NCI-H1092 treated with DMSO at 0.1 percent for 48 hours (cell line): ENCODE results near the gene C13orf46.
"Not testable (repeated sequence)": the region's sequence is repeated elsewhere in the genome, so short reads cannot be mapped to it uniquely, and the experiment has no call there.

Experiments
- DNase-seq: peaks from one replicate; lab custom pipeline; 2025; lab: John Stamatoyannopoulos, UW

Gene C13orf46

DNA sequence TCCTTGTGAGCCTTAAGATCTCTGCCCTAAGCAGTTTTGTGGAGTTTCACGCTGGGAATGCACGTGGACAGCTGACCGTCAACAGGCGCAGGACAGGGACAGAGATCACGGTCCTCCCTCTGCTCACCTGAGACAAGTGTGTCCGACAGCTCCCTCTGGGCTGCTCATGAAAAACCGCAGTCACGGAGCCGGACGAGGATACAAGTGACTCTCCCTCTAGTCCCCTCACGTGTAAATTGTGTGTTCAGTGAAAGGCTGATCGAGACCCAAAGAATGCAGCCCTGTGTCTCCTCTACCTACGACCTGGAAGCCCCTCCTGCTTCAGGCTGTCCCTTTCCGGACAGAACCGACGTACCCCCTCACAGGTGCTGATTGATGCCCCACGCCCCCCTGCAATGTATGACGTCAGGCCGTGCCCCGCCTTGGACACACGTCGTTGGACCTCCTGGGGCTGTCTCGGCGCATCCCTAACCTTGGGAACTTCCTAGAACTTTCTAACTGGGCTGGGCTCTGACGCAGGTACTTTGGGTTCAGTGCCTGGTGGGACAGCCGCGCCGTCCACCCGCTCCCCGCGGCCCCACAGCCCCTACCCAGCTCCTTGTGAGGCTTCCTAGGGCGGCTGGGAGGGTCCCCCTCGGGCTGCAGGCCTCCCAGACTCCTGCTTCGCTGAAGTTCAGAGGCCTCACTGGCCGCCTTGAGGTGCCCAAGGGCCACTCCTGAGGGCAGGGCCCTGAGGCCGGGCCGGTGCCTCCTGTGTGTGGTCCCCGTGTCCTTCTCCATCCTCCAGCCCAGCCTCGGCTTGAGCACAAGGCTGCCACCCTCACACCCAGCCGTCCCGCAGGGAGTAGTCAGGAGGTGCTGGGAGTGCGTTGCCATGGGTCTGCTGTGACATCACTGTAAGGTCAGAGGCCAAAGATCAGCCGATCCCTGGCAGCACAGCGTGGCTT, at the start of gene C13orf46:
TSS of gene C13orf46 (minus strand) at position 859 of the 947 bp plus-strand sequence. CDS start at position 780, 79 bp downstream.
- DNase-seq: no peak

DNA sequence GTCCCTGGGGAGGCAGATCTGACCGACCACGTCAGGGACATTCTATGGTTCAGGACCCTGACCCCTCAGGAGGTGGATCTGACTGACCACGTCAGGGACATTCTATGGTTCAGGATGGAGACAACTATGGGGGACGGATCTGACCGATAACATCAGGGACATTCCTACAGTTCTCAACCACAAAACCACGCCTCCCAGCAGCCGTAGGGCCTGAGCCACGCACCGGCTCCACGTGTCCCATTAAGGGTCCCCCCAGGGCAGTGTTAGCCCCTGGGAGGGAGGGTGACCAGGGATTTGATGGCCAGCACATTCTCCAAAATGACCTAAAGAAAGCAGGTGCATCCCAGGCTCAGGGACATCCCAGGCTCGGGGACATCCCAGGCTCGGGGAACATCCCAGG, 49.0 kb upstream of the C13orf46 start:
- no peak for DNase-seq

DNA sequence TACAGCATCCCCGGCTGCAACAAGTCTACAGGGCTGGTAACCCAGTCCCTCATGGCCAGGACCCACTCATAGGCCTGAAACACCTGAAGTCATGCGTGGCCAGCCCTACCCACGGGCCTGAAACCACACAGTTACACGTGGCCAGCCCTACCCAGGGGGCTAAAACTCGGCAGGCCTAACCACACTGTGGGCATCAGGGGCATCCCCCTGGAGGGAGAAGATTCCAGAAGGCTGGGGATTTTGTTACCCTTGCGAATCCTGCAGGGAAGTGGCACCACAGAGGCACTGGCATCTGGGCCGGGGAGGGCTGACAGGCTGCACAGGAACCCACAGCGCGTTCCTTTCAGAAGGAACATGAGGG, 48.4 kb upstream of the C13orf46 start:
- DNase-seq: no peak

DNA sequence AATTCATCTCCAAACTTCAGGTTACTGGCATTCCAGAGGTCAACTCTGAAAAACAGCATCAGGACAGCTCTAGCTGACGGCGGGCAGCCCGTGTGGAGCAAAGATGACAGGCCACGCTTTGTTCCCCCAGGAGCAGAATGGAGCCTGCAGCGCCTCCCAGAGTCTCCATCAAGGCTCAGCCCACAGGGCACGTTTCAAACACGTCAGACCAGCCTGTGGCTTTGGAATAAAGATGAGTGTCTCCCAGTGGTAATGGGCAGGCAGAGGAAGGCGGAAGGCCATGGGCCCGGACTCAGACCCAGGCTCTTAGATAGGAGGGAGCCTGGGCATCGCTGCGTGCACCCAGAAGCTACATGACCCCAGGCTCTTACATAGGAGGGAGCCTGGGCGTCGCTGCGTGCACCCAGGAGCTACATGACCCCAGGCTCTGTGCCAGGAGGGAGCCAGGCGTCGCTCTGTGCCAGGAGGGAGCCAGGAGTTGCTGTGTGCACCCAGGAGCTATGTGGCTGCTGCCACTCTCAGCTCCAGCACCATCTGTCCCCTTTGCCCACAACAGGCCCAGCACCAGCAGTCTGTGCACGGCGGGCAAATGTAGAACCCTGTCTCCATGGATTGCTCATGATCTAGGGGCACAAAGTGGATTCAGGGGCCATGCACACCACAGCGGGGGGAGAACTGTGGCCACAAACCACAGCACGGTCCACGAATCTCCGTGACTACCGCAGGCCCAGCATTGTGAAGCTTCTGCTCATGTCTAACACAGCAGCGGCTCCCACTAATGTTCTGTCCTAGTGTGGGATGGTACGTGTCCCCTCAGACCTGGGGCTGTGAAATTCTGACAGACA, 47.8 kb upstream of the C13orf46 start:
- no peak for DNase-seq

DNA sequence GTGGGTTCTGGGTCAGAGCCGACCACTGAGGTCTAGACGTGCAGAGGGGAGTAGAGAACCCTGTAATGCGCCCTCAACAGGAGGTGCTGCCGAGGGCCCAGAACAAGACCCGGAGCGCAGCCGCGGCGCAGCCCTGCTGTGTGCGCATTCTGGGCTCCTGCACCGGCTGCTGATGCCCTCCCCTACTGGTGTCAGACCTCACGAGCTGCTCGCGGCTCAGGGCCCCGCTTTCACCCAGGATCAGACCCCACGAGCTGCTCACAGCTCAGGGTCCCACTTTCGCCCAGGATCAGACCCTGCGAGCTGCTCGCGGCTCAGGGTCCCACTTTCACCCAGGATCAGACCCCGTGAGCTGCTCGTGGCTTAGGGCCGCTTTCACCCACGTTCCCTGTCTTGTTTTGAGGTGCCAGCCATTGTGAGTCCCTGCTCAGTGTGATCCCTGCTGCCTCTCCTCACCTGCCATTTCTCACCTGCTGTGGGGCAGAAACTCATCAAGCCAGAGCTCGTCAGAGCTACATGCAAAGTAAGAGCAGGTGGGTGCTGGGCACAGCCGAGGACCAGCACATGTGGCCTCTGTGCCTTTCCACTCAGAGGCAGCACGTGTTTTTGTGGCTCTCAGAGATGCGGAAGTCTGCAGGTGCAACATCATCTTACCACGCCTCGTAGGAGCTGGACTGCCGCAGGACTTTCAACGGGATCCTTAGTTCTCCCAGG, 47.0 kb upstream of the C13orf46 start:
- no peak for DNase-seq

DNA sequence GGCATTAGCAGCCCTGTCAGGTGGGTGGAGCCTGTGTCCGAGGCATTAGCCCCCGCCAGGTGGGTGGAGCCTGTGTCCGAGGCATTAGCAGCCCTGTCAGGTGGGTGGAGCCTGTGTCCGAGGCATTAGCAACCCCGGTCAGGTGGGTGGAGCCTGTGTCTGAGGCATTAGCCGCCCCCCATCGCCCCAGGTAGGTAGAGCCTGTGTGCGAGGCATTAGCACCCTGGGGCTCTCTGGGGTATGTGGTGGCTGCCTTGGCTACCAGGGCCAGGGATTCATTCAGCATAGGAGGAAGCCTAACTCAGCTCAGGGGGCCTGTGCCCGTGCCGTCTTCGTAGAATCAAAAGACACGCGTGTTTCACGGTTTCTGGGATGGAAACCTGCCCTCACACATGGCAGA, 46.3 kb upstream of the C13orf46 start:
- DNase-seq: not testable (repeated sequence)

DNA sequence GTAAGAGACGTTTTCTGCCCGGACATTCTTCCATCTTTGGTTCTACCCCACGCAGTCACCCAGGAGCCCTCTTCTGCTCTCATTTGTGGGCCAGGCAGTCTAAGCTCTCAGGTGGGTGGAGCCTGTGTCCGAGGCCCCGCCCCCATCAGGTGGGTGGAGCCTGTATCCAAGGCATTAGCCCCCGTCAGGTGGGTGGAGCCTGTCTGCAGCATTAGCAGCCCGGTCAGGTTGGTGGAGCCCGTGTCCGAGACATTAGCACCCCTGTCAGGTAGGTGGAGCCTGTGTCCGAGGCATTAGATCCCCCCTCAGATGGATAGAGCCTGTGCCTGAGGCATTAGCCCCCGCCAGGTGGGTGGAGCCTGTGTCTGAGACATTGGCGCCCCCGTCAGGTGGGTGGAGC, 45.5 kb upstream of the C13orf46 start:
- no peak for DNase-seq

DNA sequence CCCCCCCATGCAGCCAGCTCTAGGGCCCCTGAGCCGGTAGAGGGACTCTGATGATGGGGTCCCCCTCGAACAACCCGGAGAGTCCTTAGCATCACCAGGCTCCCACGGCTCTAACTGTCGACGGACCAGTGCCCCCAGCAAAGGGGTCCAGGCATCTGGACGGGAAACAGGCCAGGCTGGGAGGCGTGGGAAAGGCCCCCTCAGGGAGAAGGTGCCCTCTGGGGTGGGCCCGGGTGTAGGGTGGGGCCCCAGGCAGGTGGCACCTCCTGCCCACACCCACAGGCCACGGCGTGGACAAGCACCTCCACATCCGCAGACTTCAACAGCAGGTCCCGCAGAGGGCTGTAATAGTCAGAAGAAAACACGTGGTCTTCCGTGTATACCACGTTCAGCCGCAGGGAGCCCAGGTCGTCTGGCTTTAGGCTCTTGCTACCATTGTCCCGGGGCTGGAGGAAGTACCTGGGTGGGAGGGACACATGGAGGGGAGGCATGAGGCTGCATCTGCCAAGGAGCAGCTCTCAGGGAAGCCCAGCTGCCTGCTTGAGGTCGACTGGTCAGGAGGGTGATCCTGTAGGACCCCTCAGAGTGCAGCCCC, 44.7 kb upstream of the C13orf46 start:
- no peak for DNase-seq

DNA sequence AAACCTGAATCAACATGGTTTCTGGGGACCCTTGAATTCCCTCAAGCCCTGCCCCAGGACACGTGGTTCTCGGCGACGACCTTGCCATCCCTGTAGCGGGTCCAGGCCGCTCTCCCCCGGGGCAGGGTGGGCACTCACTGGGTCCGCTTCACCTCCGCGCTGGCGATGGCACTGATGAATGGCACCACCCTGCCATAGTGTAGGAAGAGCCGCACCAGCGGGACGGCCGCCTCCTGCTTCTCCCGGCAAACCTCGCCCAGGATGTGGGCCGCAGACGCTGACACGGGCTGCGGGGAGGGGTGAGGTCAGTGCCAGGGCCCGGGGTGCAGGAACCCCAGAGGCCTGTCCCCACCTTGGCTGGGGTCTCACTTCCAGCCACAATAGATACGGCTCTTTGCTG, 44.1 kb upstream of the C13orf46 start:
- DNase-seq: no peak

DNA sequence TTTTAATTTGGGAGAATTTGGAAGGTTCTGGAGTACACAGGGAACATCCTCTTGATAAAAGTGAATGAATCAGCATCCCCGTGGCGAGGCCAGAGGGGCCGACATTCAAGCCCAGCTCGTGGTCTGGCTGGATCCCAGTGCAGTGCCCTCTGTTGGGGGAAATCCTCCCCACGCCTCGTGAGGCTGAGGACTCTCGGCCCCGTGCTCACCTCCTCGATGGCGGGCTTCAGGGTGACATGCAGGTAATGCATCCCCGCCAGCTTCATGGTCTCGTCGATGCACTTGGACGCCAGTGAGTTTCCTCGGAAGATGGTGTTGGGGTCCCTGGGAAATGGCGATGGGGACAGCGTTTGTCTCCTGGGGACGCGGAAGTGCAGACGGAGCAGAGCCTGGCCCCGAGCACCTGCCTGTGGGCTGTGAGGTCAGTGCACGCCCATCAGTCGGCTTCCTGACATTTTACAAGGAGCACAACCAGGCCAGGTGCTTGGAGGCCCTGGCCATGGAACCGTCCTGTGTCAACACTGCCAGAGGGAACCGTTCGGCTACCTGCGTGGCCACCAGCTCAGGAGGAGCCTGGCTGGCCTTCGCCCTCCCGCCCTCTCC, 43.3 kb upstream of the C13orf46 start:
- DNase-seq: no peak

DNA sequence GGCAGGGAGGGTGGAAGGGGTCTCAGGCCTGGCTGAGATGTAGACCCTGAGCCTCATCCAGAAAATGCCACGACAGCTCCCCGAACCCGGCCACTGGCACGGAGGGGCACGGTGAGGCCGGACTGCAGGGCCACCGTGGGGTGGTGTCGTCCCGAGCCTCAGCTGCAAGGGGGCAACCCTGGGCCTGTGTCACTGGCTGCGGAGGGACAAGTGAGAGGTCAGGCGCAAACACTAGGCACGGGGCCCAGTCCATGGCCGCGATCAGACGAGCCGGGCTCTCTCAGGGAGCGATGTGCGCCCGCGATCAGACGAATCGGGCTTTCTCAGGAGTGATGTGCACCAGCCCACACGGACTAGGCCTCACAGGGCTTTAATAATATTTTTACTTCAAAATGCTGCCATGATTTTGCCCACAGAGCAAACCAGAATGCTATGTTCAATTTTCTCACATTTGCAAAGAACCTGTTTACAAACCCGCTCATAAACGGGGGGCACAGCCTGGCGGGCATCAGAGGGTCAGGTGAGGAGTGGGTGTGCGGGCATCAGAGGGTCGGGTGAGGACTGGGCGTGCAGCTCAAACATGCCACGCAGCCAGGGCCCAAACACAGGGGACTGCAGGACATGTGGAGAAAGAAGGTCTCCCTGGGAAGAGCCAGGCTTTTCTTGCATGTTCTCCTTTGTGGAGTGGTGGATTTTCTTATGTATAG, 42.6 kb upstream of the C13orf46 start:
- no peak for DNase-seq

DNA sequence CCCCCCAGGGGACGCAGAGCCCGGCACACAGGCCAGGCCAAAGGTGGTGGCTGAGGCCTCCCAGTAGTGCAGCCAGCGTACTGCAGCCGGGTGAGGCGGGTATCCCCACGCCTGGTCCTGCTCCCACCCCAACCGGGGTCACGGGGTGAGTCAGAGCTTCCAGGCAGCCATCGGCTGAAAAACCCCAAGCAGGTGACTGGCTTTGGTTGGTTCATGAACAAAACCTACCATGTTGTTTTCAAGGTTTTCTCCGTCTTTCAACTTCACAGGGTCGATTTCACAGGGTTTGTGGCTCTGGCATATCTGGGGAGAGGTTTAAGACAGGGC, 42.1 kb upstream of the C13orf46 start:
- DNase-seq: no peak

DNA sequence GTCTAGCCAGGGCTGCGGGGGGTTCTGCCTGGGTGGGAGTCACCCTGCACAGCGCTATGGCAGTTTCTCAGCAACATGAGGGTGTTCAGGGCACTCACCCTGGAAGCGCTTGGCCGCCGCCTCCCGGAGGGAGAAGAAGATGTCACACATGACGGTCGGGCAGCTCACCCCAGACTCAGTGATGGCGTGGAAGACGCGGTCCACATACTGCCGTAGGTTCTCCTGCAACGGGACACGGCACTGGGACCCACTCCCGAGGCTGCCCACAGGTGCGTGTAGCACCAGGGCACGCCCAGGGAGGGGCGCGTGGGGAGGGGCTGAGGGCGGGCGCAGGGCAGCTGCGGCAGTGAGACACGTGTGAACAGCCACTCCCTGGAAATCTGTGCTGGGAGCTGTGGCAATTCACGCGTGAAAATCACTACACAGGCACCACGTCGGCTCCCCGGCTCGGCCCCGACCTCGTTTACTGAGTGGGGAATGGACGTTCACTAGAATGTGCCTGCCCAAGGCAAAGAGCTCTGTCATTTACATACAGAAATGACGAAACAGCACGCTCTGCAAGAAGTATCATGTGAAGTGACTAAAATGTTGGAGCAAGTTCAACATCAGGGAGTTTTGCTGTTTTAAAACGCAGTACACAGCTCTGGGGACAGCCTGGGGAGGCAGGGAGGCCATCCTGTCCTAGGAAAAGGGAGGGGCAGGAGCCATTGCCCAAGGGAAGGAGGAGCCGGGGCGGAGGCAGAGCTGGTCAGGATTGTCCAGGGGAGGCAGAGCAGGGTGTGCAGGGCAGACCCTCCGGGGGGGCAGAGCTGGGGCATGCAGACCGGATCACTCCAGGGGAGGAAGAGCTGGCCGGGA, 41.5 kb upstream of the C13orf46 start:
- no peak for DNase-seq

DNA sequence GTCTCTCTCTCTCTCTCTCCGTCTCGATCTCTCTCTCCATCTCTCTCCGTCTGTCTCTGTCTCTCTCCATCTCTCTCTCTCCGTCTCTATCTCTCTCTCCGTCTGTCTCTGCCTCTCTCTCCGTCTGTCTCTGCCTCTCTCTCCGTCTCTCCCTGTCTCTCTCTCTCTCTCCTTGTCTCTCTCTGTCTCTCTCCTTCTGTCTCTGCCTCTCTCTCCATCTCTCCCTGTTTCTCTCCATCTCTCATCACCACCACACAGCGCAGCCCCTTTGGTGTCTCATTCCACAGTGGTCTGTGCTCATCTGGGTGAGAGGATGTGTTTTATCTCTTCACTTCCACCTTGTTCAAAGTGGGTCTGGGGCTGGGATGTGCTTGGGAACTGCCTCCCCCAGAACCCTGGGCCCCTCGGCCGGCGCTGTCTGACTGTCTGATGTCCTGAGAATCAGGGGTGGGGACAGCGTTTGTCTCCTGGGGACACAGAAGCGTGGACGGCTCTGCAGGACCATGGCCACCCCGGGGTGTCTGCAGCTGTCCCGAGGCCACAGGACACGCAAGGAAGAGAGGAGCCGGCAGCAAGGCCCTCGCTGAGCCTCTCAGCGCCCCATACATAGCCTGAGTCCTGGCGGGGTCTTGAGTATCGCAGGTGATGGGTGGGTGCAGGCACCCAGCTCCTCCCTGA, 40.2 kb upstream of the C13orf46 start:
- DNase-seq: no peak

DNA sequence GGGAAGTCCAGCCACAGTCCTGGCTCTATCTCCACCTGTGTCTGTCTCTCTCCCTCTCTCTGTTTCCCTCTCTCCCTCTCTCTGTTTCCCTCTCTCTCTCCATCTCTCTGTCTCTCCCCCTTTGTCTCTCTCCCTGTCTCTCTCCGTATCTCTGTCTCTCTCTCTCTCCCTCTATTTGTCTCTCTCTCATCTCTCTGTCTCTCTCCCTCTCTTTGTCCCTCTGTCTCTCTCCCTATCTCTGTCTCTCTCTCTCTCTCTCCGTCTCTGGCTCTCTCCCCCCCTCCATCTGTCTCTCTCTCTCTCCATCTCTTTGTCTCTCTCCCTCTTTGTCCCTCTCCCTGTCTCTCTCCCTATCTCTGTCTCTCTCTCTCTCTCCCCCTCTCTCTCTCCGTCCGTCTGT, 39.5 kb upstream of the C13orf46 start:
- DNase-seq: no peak

DNA sequence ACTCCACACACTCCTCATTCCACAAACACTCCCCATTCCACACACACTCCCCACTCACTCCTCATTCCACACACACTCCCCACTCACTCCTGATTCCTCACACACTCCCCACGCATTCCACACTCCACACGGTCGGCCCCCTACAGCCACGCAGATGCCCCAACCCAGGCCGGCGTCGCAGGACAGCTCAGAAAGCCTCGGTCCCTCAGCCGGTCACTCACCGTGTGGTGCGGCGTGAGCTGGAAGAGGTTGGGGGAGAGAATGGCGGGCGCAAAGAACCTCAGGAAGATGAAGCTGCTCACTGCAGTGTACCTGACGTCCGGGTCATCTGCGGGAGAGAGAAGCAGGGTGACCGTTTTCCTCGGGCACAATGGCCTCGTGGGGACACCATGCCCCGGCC, 39.0 kb upstream of the C13orf46 start:
- no peak for DNase-seq

DNA sequence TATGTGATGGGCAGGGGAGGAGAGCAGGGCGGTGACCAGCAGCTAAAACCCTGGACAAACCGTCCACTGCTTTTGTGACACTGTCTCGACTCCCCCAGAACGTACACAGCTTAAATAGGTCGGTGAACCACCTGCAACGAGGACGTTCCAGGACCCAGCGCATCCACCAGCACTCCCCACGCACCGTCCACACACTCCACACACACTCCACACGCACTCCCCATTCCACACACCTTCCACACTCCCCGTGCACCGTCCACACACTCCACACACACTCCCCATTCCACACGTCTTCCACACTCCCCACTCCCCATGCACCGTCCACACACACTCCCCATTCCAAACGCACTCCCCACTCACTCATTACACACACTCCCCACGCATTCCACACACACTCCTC, 38.3 kb upstream of the C13orf46 start:
- DNase-seq: no peak

DNA sequence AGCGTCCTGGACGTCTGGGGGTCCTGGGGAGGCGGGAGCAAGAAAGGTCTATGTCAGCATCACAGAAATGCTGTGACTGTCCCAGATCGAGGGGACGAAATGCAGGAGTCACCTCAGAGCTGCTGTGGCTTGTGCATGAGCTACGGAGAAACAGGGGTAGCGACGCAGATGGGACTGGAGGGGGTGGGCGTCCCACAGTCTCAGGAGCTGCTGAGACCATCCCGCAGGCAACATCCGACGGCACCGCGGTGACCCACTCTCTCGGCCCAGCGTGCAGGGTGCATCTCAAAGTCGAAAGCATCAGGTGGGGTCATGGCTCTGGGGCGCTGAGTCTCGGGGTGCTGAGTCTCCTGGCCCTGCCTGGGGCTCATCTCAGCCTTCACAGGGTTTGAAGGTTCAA, 37.4 kb upstream of the C13orf46 start:
- DNase-seq: no peak

DNA sequence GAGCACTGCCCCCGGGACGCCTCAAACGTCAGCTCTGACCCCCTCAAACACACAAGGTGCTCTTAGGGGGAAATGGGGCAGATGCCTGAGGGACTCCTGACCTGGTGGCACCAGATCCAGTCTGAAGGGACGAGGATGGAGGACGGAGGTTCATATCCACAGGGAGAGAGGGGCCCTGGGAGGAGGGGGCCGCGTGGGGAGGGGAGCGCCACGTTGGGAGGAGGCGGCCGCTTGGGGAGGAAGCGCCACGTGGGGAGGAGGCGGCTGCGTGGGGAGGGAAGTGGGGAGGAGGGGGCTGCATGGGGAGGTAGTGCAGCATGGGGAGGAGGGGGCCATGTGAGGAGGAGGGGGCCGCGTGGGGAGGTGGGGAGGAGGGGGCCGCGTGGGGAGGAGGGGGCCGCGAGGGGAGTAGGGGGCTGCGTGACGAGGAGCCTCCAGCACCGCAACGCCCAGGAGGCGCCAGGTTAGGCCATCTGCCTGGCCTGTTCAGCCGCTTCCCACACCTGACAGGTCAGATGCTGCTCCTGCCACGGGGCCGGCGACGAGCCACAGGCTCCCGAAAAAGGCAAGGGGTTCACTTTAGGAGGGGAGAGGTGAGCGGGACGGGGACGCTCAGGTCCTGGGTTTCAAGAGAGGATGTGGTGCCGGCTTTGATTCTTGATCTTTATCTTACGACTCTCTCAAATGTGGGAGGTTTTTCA, 36.7 kb upstream of the C13orf46 start:
- no peak for DNase-seq
